Activated T-helper 2 cell treated with anti-CD3 and anti-CD28 coated beads, Interferon-gamma antibody, Interleukin-2, Interleukin-4, amounts not matched to agents 10 μg/mL and 5 μg/mL and 100 μg/mL, durations not matched to agents 14 hours and 24 hours and 36 hours (primary cell): ENCODE data around the gene DOCK3. TPM values are rescaled to one million over a fixed set of nuclear protein-coding genes. Genes with fewer than 3 reads are reported as not detected.
"Not testable (repeated sequence)": the region's sequence is repeated elsewhere in the genome, so short reads cannot be mapped to it uniquely, and the experiment has no call there.

Experiments used
- DNase-seq: peaks from one replicate; pipeline ENCODE4 v3.0.0; 2021; ENCODE audit warnings: low spot score
- H3K27ac Mint-ChIP-seq: one replicate; pipeline ENCODE4 v1.8.0; 2021; ENCODE audit warnings: mixed read lengths
- H3K27me3 Mint-ChIP-seq: one replicate; pipeline ENCODE4 v1.8.0; 2021; ENCODE audit warnings: low read depth, mixed read lengths
- H3K36me3 Mint-ChIP-seq: one replicate; pipeline ENCODE4 v1.8.0; 2021; ENCODE audit warnings: low read depth, mixed read lengths
- H3K4me1 Mint-ChIP-seq: one replicate; pipeline ENCODE4 v1.8.0; 2021; ENCODE audit warnings: low read depth, mixed read lengths
- H3K4me3 Mint-ChIP-seq: one replicate; pipeline ENCODE4 v1.8.0; 2021; ENCODE audit warnings: low read depth, mild to moderate bottlenecking, moderate library complexity, mixed read lengths
- H3K9me3 Mint-ChIP-seq: one replicate; pipeline ENCODE4 v1.8.0; 2021; ENCODE audit warnings: mixed read lengths
- intact Hi-C: fragments of 100-400 bp; cut with micrococcal nuclease; formaldehyde crosslinking; loops from one replicate; pipeline ENCODE4 v1.15.1; 2023
- total RNA-seq: library from RNA; stranded (reverse); gene quantifications from 2 replicates; pipeline ENCODE4 v1.2.3, GENCODE V29; 2022

The DOCK3 gene
- total RNA-seq, 1 donor from 2014 or later, result 1.4 TPM

DNA sequence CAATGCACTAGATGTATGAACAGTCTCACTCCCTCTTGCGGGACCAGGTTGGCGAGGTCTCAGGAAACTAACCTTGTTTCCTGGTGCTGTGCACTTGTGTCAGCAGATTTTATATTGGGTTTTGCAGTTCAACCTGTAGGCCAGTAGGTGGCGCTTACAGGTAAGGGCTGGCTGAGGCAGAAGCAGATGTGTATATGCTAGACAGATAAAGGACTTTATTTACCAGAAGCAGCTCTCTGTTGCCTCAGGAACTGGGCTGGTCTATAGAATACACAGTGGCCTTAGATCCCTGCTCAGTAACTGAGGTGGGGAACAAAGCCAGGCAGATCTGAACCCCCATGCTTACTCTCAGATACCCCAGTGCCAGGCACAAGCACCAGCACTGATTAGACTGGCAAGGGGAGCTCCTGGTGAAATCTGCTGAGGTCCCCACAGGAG is 296.8 kb downstream of the DOCK3 start:
- intact Hi-C loops, result loop anchor here (1.0 kb wide), 1 partner anchor 355 kb away; no protein-coding TSS in a partner anchor
- Mint-ChIP-seq H3K4me3 (no peak overlapping the region), H3K27me3 (no peaks in the 10 kb centered on the region), H3K9me3 (no peaks in the 10 kb centered on the region), H3K4me1 (peaks cover 16% of the 10 kb centered on the region), H3K27ac (no peak overlapping the region), H3K36me3 (no peaks in the 10 kb centered on the region)
- DNase-seq, result peak; percentile 49

DNA sequence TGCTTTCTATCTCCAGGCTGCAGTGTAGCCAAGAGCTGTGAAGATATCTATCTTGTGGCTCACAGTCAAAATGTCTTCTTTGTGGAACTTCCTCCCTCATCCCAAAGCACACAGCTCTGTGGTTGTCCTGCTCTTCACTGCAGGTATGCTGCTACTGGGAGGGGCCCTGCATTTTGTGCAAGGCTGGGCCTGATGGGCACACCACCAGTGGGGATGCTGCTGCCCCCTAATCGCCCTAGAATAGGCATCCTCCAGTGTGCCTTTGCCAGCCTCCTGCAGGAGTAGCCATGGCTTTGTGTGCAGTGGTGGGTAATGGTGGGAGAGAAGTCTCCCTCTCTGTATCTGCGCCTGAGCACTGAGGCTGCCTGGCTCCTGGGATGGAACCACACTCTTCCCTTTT is 297.3 kb downstream of the DOCK3 start:
- Mint-ChIP-seq H3K27me3 (no peaks in the 10 kb centered on the region), H3K9me3 (no peaks in the 10 kb centered on the region), H3K36me3 (no peaks in the 10 kb centered on the region), H3K4me3 (no peak overlapping the region), H3K4me1 (peaks cover 16% of the 10 kb centered on the region), H3K27ac (no peak overlapping the region)
- intact Hi-C loops, result no loop called here
- DNase-seq, result no peak

DNA sequence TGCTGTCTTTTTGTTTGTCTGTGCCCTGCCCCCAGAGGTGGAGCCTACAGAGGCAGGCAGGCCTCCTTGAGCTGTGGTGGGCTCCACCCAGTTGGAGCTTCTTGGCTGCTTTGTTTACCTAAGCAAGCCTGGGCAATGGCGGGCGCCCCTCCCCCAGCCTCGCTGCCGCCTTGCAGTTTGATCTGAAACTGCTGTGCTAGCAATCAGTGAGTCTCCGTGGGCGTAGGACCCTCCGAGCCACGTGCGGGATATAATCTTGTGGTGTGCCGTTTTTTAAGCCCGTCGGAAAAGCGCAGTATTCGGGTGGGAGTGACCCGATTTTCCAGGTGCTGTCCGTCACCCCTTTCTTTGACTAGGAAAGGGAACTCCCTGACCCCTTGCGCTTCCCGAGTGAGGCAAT is 303.9 kb downstream of the DOCK3 start:
- DNase-seq, intact Hi-C loops, H3K27ac Mint-ChIP-seq, H3K36me3 Mint-ChIP-seq, H3K27me3 Mint-ChIP-seq, H3K4me3 Mint-ChIP-seq, H3K9me3 Mint-ChIP-seq, H3K4me1 Mint-ChIP-seq: not testable (repeated sequence)

DNA sequence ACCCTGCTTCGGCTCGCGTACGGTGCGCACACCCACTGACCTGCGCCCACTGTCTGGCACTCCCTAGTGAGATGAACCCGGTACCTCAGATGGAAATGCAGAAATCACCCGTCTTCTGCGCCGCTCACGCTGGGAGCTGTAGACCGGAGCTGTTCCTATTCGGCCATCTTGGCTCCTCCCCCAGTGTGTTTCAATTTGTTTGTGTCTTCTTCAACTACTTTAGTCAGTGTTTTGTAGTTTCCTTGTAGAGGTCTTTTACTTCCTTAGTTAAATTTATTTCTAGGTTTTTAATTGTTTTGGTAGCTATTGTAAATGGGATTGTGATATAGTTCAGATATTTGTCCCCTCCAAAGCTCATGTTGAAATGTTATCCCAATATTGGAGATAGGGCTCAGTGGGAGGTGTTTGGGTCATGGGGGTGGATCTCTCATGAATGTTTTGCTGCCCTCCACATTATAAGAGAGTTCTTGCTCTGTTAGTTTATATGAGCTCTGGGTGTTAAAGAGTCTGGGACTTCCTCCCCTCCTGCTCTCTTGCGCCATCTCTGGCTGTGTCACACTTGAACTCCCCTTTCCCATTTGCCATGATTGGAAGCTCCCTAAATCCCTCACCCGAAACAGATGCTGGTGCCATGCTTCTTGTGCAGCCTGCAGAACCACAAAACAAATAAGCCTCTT is 304.4 kb downstream of the DOCK3 start:
- Mint-ChIP-seq H3K36me3 (no peaks in the 10 kb centered on the region), H3K9me3 (no peaks in the 10 kb centered on the region), H3K4me1 (no peaks in the 10 kb centered on the region), H3K27me3 (peaks cover 5% of the 10 kb centered on the region), H3K27ac (no peak overlapping the region), H3K4me3 (no peak overlapping the region)
- intact Hi-C loops, result no loop called here
- no peak for DNase-seq

DNA sequence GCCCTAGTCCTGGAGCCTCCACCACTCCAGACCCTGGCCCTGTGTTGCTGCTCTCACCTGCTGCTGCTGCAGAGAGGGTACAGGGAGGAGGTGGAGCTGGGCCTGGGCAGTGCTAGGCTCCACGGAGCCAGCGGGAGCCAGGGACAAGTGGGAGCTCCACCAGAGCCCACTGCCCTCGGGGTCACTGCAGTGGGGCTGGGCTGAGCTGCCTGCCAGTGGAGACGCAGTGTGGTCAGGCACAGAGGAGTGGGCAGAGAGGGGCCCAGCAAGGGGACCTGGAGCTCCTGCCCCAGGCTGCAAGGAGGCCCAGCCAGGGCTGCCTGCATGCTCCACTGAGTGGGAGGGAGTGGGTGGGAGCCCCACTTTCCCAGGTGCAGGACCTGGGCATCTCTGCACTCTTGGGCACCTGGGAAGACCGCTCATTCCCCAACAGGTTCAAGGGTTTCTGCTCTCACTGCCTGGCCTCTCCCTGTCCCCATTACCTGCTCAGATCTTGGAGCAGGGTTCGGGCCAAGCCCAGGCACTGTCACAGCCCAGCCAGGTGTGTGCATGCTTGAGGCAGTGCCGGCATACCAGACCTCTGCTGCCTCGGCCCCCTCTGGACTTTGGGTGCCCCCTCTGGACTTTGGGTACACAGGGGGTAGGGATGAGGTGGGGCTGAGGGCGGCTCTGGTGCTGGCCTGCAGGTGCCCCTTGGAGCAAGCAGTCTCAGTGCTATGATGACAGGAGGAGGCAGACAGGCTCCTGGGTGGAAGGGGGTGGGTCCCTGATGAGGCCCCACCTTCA is 308.0 kb downstream of the DOCK3 start:
- Mint-ChIP-seq H3K36me3 (no peaks in the 10 kb centered on the region), H3K4me1 (no peaks in the 10 kb centered on the region), H3K4me3 (no peak overlapping the region), H3K27ac (no peak overlapping the region), H3K9me3 (no peaks in the 10 kb centered on the region), H3K27me3 (peaks cover 5% of the 10 kb centered on the region)
- intact Hi-C loops, result no loop called here
- no peak for DNase-seq

DNA sequence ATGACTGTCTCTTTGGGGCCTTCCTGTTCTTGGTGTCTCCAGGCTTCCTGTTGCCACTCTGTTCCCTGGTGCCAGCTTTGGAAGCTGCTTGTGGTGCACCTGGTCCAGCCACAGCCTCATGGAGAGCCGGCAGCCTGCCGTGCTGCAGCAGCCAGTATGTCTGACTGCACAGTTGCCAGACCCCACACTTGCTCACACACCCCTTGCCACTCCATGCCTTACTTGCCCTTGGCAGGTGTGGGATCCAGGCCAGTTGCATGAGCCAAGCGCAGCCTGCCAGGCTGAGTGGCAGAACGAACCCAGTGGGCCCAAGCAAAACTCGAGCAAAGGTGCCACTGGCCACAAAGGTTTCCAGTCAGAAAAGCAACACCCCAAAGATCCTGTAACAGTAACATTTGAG is 309.2 kb downstream of the DOCK3 start:
- H3K27me3 Mint-ChIP-seq, result peaks cover 5% of the 10 kb centered on the region
- no peaks in the 10 kb centered on the region for H3K36me3 Mint-ChIP-seq
- intact Hi-C loops, result no loop called here
- no peak overlapping the region for H3K27ac Mint-ChIP-seq
- H3K4me3 Mint-ChIP-seq, result no peak overlapping the region
- H3K4me1 Mint-ChIP-seq, result no peaks in the 10 kb centered on the region
- H3K9me3 Mint-ChIP-seq, result no peaks in the 10 kb centered on the region
- no peak for DNase-seq

DNA sequence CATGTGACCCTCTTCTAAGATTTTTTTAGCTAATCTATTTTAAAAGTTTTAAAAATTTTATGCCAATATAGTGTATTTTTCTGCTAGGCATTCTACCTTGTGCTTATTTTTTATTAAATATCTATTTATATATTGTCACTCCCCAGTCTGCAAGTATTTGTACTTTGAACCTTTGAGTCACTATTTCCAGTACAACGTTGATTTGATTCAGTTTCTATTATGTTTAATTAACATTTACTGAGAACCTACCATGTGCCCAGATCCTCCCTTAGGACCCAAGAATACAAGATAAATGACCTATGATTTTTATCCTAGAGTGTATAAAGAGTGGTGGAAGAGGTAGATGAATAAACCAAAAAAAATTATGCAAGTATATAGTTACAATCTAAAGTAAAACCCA is 311.2 kb downstream of the DOCK3 start:
- no peaks in the 10 kb centered on the region for H3K4me1 Mint-ChIP-seq
- peaks cover 13% of the 10 kb centered on the region for H3K9me3 Mint-ChIP-seq
- no peak for DNase-seq
- H3K36me3 Mint-ChIP-seq, result no peaks in the 10 kb centered on the region
- intact Hi-C loops, result no loop called here
- H3K27ac Mint-ChIP-seq, result no peak overlapping the region
- peaks cover under 1% of the 10 kb centered on the region for H3K27me3 Mint-ChIP-seq
- no peak overlapping the region for H3K4me3 Mint-ChIP-seq

DNA sequence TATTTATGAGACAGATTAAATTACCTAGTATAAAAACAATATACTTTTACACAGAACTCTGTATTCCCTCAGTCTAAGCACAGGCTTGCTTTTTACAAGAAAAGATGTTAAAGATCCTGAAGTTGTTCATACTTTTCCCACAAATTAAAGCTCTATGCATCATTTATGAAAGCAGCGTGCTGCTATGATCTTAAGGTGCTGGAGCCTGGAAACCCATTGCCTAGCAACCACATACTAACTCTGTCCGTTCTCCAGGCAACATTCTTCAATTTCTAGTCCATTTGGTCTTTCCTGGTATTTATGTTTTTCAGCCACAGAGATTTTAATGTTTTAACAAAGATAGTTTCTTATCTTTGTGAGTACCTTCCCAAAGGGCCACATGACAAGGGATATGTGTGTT is 312.0 kb downstream of the DOCK3 start:
- no peak overlapping the region for H3K27ac Mint-ChIP-seq
- H3K9me3 Mint-ChIP-seq, result peaks cover 21% of the 10 kb centered on the region
- H3K4me1 Mint-ChIP-seq, result no peaks in the 10 kb centered on the region
- H3K36me3 Mint-ChIP-seq, result no peaks in the 10 kb centered on the region
- no peak for DNase-seq
- no peak overlapping the region for H3K4me3 Mint-ChIP-seq
- intact Hi-C loops, result no loop called here
- H3K27me3 Mint-ChIP-seq, result no peaks in the 10 kb centered on the region

DNA sequence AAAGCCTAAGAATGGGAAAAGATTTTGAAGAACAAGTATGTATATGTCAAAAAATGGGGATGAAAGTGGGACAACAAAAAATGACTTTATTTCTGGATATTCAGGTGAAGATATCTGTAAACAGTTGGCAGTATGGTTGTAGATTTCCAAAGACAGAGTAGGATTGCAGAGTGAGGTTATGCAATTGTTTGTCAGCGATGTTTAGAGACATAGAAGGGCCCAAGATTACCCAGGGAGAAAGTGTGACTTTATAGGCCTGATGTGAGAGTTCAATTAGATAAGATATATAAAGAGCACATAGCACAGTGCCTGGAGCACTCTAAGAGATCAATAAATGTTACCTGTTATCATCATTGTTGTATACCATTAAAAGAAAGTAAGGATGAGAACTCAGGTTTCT is 319.8 kb downstream of the DOCK3 start:
- no peak overlapping the region for H3K27ac Mint-ChIP-seq
- H3K4me1 Mint-ChIP-seq, result no peaks in the 10 kb centered on the region
- intact Hi-C loops, result no loop called here
- no peaks in the 10 kb centered on the region for H3K27me3 Mint-ChIP-seq
- H3K36me3 Mint-ChIP-seq, result no peaks in the 10 kb centered on the region
- H3K9me3 Mint-ChIP-seq, result peaks cover 22% of the 10 kb centered on the region
- H3K4me3 Mint-ChIP-seq, result no peak overlapping the region
- no peak for DNase-seq

DNA sequence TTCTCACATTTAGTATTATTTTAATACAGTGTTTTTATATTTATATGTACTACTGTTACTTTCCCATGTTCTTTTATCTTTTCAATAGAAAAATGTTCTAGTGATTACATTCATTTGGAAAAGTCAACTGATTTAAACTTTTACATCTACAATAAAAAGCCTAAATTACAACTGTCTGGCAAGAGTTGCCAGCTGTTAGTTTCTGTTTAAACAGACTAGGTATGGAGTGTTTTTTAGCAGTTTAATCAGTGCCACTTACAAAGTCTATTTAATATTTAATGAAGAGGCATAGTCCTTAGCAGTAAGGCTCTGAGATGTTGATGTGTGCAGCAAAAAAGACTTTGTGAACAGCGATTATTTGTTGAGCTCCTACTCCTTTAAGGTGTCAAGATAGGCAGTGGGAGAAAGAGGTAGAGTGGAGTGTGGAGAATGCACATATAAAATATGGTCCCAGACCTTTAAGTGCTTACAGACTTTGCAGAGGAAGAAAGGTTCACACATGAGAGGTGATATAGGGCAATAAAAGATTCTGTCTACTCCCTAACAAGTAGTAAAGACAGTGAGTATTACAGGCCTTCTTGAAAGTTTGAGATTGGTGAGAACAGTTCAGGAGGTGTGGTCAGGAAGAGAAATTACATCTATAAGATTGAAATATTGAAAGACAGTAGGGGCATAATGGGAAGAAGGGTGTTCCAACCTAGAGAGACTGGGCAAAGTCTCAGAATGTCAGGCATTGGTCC is 320.5 kb downstream of the DOCK3 start:
- intact Hi-C loops, result no loop called here
- Mint-ChIP-seq H3K36me3 (no peaks in the 10 kb centered on the region), H3K4me3 (no peak overlapping the region), H3K9me3 (peaks cover 18% of the 10 kb centered on the region), H3K27ac (no peak overlapping the region), H3K27me3 (no peaks in the 10 kb centered on the region), H3K4me1 (no peaks in the 10 kb centered on the region)
- DNase-seq, result no peak

DNA sequence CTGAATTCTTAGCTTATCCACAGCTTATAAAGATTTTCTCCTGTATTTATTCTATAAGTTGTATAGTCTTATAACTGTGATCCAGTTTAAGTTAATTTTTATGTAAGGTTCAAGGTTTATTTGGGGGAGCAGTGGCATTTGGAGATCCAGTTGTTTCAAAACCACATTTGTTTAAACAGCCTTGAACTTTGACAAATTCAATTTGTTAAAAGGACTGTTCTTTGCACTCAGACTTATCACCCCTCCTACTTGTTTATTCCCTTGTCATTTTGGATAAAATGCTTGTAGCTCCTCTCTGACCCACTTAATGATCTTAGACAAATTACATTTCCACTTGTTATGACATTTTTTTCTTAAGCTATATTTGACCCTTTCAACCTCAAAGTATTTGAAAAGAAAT is 327.8 kb downstream of the DOCK3 start:
- no peak for DNase-seq
- no peaks in the 10 kb centered on the region for H3K4me1 Mint-ChIP-seq
- H3K4me3 Mint-ChIP-seq, result no peak overlapping the region
- H3K9me3 Mint-ChIP-seq, result no peaks in the 10 kb centered on the region
- H3K27me3 Mint-ChIP-seq, result peaks cover 3% of the 10 kb centered on the region
- intact Hi-C loops, result no loop called here
- H3K27ac Mint-ChIP-seq, result no peak overlapping the region
- no peaks in the 10 kb centered on the region for H3K36me3 Mint-ChIP-seq

DNA sequence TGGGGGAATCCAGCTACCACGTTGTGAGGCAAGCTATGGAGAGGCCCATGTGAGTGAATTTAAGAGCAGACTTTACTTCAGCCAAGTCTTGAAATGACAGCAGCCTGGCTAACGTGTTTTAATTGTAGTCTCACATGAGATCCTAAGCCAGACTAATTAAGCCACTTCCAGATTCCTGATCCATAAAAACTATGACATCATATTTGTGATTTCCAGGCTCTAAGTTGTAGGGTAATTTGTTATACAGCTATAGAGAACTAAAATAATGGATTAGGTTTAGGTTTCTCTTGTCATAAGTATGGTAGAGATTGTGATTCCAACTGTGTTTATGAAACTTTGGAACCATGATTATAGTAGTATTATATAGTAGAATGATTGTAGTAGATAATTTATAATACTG is 329.5 kb downstream of the DOCK3 start:
- intact Hi-C loops, result no loop called here
- Mint-ChIP-seq H3K27me3 (peaks cover 3% of the 10 kb centered on the region), H3K9me3 (no peaks in the 10 kb centered on the region), H3K4me1 (no peaks in the 10 kb centered on the region), H3K4me3 (no peak overlapping the region), H3K27ac (no peak overlapping the region), H3K36me3 (no peaks in the 10 kb centered on the region)
- DNase-seq, result no peak

DNA sequence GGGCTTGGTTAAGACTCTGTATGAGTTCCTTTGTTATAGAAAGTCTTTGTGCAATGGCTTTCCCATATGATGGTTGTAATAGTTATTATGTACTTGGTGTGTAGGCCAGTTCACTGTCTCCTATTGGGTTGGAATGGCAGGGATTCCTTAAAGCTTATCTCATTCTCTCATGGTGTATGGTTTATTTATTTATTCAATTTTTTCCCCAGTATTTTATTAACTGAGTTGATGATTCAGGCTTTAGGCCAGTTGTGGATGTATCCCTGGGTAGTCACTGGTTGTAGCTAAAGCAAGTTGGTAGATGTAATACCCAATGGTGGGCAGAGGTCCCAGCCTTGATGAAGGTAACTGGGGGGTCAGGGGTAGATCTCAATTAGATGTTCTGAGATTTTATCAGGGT is 349.4 kb downstream of the DOCK3 start:
- DNase-seq, result no peak
- H3K4me3 Mint-ChIP-seq, result no peak overlapping the region
- peaks cover 22% of the 10 kb centered on the region for H3K4me1 Mint-ChIP-seq
- H3K27me3 Mint-ChIP-seq, result peaks cover under 1% of the 10 kb centered on the region
- H3K36me3 Mint-ChIP-seq, result peaks cover 5% of the 10 kb centered on the region
- H3K27ac Mint-ChIP-seq, result no peak overlapping the region
- intact Hi-C loops, result no loop called here
- peaks cover 24% of the 10 kb centered on the region for H3K9me3 Mint-ChIP-seq
